Activated CD4-positive, alpha-beta memory T cell treated with anti-CD3 and anti-CD28 coated beads for 36 hours (primary cell): ENCODE results near the gene COPA. TPM values are rescaled to one million over a fixed set of nuclear protein-coding genes. Genes with fewer than 3 reads are reported as not detected.

Experiments used
- CTCF ChIA-PET: fragments of 350-600 bp; sonication (Branson Sonifier 250); formaldehyde crosslinking; loops from one replicate; lab custom pipeline; 2021; ENCODE audit warnings: antibody characterized with exemption, inconsistent platforms; lab: Charles Lee
- POLR2A ChIA-PET: fragments of 350-600 bp; sonication (Branson Sonifier 250); formaldehyde crosslinking; loops from one replicate; lab custom pipeline; 2021; ENCODE audit warnings: antibody characterized with exemption; lab: Charles Lee
- DNase-seq: peaks from one replicate; pipeline ENCODE4 v3.0.0-alpha.2; 2020
- H3K27ac Mint-ChIP-seq: one replicate; pipeline ENCODE4 v1.8.0; 2021; ENCODE audit warnings: mixed read lengths
- H3K27me3 Mint-ChIP-seq: one replicate; pipeline ENCODE4 v1.8.0; 2021; ENCODE audit warnings: mixed read lengths
- H3K36me3 Mint-ChIP-seq: one replicate; pipeline ENCODE4 v1.8.0; 2021; ENCODE audit warnings: mixed read lengths
- H3K4me1 Mint-ChIP-seq: one replicate; pipeline ENCODE4 v1.8.0; 2021; ENCODE audit warnings: low read depth, mixed read lengths
- H3K4me3 Mint-ChIP-seq: one replicate; pipeline ENCODE4 v1.8.0; 2021; ENCODE audit warnings: mild to moderate bottlenecking, mixed read lengths
- H3K9me3 Mint-ChIP-seq: one replicate; pipeline ENCODE4 v1.8.0; 2021; ENCODE audit warnings: mixed read lengths
- intact Hi-C: fragments of 100-400 bp; cut with micrococcal nuclease; formaldehyde crosslinking; loops from one replicate; pipeline ENCODE4 v1.15.1; 2023
- total RNA-seq, 2 experiments: library from RNA; stranded (reverse); gene quantifications; one replicate each; pipeline ENCODE4 v1.2.3, GENCODE V29; 2021

COPA gene
- total RNA-seq, 2 experiments from 2014 or later: 132 TPM

GRCh38 chr1:160245434-160245833, 97.6 kb downstream of the COPA start:
- Mint-ChIP-seq H3K27ac (no peak overlapping the region), H3K9me3 (no peaks in the 10 kb centered on the region), H3K36me3 (peaks cover 11% of the 10 kb centered on the region), H3K4me1 (peaks cover 7% of the 10 kb centered on the region), H3K27me3 (no peaks in the 10 kb centered on the region), H3K4me3 (no peak overlapping the region)
- intact Hi-C loops: no loop called here
- DNase-seq: no peak
- CTCF ChIA-PET: interaction anchor here (7.2 kb wide), 1 partner anchor 46 kb away, joined by 46 read pairs; no protein-coding TSS in a partner anchor
- POLR2A ChIA-PET: interaction anchor here (1.6 kb wide), 1 partner anchor 17 kb away, joined by 3 read pairs; no protein-coding TSS in a partner anchor

- H3K9me3 Mint-ChIP-seq: no peaks in the 10 kb centered on the region
- no peak for DNase-seq
- H3K36me3 Mint-ChIP-seq: peaks cover 16% of the 10 kb centered on the region
- intact Hi-C loops: no loop called here
- ChIA-PET CTCF (interaction anchor here (1.4 to 7.2 kb wide), 6 partner anchors 8 to 159 kb away, joined by 3 to 46 read pairs (median 8); no protein-coding TSS in a partner anchor), POLR2A (interaction anchor here (1.8 kb wide), 1 partner anchor 17 kb away, joined by 4 read pairs; no protein-coding TSS in a partner anchor)
- H3K27me3 Mint-ChIP-seq: no peaks in the 10 kb centered on the region
- no peak overlapping the region for H3K27ac Mint-ChIP-seq
- H3K4me3 Mint-ChIP-seq: no peak overlapping the region
- peaks cover 7% of the 10 kb centered on the region for H3K4me1 Mint-ChIP-seq
Measured at GRCh38 chr1:160244209-160244608, 98.8 kb downstream of the COPA start.

GRCh38 chr1:160243767-160244166, 99.3 kb downstream of the COPA start:
- peaks cover 21% of the 10 kb centered on the region for H3K36me3 Mint-ChIP-seq
- ChIA-PET POLR2A (interaction anchor here (1.8 kb wide), 1 partner anchor 18 kb away, joined by 4 read pairs; no protein-coding TSS in a partner anchor), CTCF (interaction anchor here (0.6 to 7.2 kb wide), 7 partner anchors 8 to 158 kb away, joined by 3 to 46 read pairs (median 5); no protein-coding TSS in a partner anchor)
- no peak for DNase-seq
- H3K4me3 Mint-ChIP-seq: no peak overlapping the region
- no peaks in the 10 kb centered on the region for H3K9me3 Mint-ChIP-seq
- H3K27ac Mint-ChIP-seq: no peak overlapping the region
- no peaks in the 10 kb centered on the region for H3K27me3 Mint-ChIP-seq
- intact Hi-C loops: no loop called here
- H3K4me1 Mint-ChIP-seq: peaks cover 7% of the 10 kb centered on the region

GRCh38 chr1:160239582-160240299, 103.3 kb downstream of the COPA start:
- H3K9me3 Mint-ChIP-seq: no peaks in the 10 kb centered on the region
- H3K4me3 Mint-ChIP-seq: no peak overlapping the region
- peaks cover 37% of the 10 kb centered on the region for H3K36me3 Mint-ChIP-seq
- ChIA-PET CTCF (interaction anchor here (1.2 to 7.2 kb wide), 4 partner anchors 8 to 51 kb away, joined by 3 to 46 read pairs (median 6); no protein-coding TSS in a partner anchor), POLR2A (no interaction called here)
- intact Hi-C loops: no loop called here
- no peak overlapping the region for H3K27ac Mint-ChIP-seq
- H3K4me1 Mint-ChIP-seq: peaks cover 4% of the 10 kb centered on the region
- H3K27me3 Mint-ChIP-seq: no peaks in the 10 kb centered on the region
- DNase-seq: no peak

Other genes starting within 250 kb of the COPA start
- 10 to 100 TPM; 31.2 to 34.5 TPM for gene IGSF8, start 244.6 kb downstream of the COPA start, total RNA-seq
- gene ATP1A2, start 227.5 kb downstream of the COPA start, total RNA-seq: not detected
- gene ATP1A4, start 191.6 kb downstream of the COPA start, total RNA-seq: not detected
- not detected for gene CASQ1, start 152.7 kb downstream of the COPA start, total RNA-seq
- gene PEA15, start 137.9 kb downstream of the COPA start, total RNA-seq: 10 to 100 TPM; 51.8 to 51.9 TPM
- 100 to 1,000 TPM; 142 to 150 TPM for gene DCAF8, start 80.7 kb downstream of the COPA start, total RNA-seq
- 10 to 100 TPM; 50.0 to 61.1 TPM for gene PEX19, start 58.1 kb downstream of the COPA start, total RNA-seq
- 10 to 100 TPM; 39.8 to 42.6 TPM for gene NCSTN, start 133 bp upstream of the COPA start, total RNA-seq
- under 1 TPM; 0.22 to 0.45 TPM for gene NHLH1, start 23.8 kb upstream of the COPA start, total RNA-seq
- not detected for gene VANGL2, start 57.3 kb upstream of the COPA start, total RNA-seq
- 10 to 100 TPM; 38.3 to 40.9 TPM for gene SLAMF6, start 180.0 kb upstream of the COPA start, total RNA-seq
- gene CD84, start 236.2 kb upstream of the COPA start, total RNA-seq: 10 to 100 TPM; 18.6 to 20.2 TPM